Measurements from ENCODE around the gene ALOX15B.

Gene ALOX15B

DNA sequence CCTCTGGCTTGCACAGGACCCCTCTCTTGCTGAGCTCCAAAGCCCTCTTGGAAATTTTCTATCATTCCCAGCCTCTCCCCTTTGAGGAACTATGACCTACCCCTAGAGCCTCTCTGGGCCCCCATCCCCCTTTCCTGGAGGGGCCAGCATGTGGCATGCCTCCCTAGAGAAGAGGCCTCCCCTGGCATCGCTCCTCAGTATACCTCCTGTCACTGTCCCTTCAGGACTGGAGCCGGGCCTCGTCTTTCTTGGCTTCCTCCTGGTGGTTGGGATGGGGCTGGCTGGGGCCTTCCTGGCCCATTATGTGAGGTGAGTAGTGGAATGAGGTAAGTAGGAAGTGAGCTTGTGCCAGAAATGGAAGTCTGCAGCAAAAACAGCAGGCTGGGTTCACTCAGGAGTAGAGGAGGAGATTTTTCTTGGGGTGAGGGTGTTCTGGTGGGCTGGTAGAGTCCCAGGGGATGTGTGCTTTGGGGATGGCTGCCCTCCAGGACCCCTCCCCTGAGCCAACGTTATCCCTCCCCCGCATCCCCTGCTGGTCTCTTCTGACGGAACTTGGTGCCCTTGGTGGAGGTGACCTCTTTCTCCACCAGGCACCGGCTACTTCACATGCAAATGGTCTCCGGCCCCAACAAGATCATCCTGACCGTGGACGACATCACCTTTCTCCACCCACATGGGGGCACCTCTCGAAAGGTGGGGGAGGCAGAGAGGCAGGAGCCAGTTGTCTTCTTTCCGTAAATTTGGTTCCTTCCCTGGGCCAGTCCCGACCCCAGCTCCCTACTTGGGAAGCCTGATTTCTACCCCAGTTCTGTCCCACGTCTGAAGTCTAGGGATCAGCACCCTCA, 31.8 kb upstream of the ALOX15B start:
- H3K4me1 Mint-ChIP-seq, result peaks cover 12% of the 10 kb centered on the region
- H3K4me3 Mint-ChIP-seq, result no peak overlapping the region
- H3K36me3 Mint-ChIP-seq, result no peaks in the 10 kb centered on the region
- peaks cover 32% of the 10 kb centered on the region for H3K27me3 Mint-ChIP-seq
- ATAC-seq, result no peak
- peaks cover 4% of the 10 kb centered on the region for H3K9me3 Mint-ChIP-seq
- H3K27ac Mint-ChIP-seq, result no peak overlapping the region

DNA sequence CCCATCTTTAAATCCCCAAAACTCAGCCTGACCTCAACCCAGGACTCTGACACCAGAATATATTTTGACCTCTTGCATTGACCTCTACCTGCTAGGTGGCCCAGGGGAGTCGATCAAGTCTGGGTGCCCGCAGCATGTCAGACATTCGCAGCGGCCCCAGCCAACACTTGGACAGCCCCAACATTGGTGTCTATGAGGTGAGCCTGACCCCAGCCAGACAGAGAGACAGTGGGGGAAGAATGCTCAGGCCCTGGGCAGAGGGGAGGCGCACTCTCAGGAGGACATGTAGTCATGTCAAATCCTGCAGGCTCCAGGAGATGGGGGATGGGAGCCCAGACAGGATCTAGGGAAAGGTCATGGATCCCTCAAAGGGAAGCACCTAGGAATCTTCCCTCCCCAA, 31.0 kb upstream of the ALOX15B start:
- Mint-ChIP-seq H3K36me3 (no peaks in the 10 kb centered on the region), H3K4me3 (no peak overlapping the region), H3K27ac (no peak overlapping the region), H3K9me3 (peaks cover 4% of the 10 kb centered on the region), H3K4me1 (peaks cover 7% of the 10 kb centered on the region), H3K27me3 (peaks cover 27% of the 10 kb centered on the region)
- no peak for ATAC-seq

DNA sequence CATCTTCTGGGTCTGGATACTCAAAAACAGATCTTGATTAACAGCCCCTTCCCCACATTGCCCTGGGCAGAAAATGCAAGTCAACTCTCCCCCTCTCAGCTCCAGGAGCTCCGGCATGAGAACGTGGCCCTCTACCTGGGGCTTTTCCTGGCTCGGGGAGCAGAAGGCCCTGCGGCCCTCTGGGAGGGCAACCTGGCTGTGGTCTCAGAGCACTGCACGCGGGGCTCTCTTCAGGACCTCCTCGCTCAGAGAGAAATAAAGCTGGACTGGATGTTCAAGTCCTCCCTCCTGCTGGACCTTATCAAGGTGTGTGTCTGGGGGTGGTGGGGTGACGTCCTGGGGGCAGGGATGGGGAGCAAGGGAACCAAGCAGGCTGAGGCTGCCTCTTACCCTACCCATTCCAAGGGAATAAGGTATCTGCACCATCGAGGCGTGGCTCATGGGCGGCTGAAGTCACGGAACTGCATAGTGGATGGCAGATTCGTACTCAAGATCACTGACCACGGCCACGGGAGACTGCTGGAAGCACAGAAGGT, 26.7 kb upstream of the ALOX15B start:
- Mint-ChIP-seq H3K4me3 (no peak overlapping the region), H3K36me3 (no peaks in the 10 kb centered on the region), H3K27ac (no peak overlapping the region), H3K4me1 (peaks cover 25% of the 10 kb centered on the region), H3K27me3 (peaks cover 45% of the 10 kb centered on the region), H3K9me3 (no peaks in the 10 kb centered on the region)
- no peak for ATAC-seq

DNA sequence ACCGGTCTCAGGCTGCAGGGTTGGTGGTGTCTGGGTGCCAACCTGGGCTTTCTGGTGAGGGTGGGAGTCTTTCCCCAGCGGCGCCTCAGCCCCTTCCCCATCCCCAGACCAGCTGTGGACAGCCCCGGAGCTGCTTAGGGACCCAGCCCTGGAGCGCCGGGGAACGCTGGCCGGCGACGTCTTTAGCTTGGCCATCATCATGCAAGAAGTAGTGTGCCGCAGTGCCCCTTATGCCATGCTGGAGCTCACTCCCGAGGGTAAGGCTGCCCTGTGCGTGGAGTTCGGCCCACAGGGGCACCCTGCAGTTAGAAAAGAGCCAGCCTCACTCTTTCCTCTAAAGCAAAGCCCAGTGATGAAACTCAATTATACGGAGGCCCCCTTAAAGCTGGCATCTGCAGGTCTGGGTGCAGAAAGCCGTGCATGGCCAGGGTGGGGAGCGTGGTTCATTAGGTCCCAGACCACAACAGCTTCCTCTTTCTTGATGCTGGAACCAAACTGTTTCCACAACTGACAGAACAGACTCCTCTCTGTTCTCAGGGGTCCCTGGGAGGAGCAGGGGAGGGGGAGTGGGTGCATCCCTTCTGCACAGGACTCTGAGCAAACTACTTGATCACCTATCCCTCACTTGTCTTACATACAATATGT, 25.7 kb upstream of the ALOX15B start:
- peaks cover 46% of the 10 kb centered on the region for H3K27me3 Mint-ChIP-seq
- H3K4me1 Mint-ChIP-seq, result peaks cover 25% of the 10 kb centered on the region
- ATAC-seq, result peak; percentile 68
- no peak overlapping the region for H3K27ac Mint-ChIP-seq
- no peaks in the 10 kb centered on the region for H3K9me3 Mint-ChIP-seq
- H3K4me3 Mint-ChIP-seq, result no peak overlapping the region
- no peaks in the 10 kb centered on the region for H3K36me3 Mint-ChIP-seq

DNA sequence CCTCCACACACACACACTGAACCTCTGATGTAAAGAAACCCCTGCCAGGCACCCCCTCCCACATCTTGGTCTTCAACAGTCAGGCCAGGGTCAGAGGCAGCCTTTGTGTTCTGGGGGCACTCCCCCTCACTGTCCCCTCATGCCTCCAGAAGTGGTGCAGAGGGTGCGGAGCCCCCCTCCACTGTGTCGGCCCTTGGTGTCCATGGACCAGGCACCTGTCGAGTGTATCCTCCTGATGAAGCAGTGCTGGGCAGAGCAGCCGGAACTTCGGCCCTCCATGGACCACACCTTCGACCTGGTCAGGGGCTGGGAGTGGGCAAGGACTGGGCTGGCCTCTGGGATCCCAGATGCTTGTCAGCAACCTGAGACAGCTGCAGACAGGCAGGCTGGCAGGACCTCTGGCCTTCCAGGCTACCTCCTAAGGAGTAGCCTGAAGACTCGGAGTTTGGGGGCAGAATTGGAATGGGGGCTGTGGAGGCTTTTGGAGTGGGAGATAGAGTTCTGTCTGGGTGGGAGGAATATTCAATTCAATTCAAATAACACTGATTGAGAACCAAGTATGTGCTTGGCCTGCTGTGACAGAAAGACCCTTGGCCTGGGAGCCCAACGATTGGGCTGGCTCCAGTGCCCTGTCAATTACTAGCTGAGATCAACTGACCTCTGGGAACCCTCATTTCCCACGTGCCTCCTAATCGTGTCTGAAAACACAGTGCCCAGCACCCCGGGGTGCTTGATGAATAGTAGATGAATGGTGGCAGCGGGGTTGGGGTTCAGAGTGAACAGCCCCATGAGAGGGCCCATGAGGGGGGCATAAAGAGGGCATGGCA, 24.9 kb upstream of the ALOX15B start:
- peak; percentile 3 for ATAC-seq
- Mint-ChIP-seq H3K9me3 (no peaks in the 10 kb centered on the region), H3K27ac (no peak overlapping the region), H3K4me1 (peaks cover 25% of the 10 kb centered on the region), H3K36me3 (no peaks in the 10 kb centered on the region), H3K27me3 (peaks cover 49% of the 10 kb centered on the region), H3K4me3 (no peak overlapping the region)

DNA sequence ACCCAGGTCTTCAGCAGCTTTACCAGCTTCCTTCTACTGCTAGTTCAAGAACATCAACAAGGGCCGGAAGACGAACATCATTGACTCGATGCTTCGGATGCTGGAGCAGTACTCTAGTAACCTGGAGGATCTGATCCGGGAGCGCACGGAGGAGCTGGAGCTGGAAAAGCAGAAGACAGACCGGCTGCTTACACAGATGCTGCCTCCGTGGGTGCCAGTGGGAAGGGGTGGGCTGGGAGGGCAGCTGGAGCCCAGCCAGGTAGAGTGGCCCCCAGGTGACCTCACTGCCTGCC, 24.4 kb upstream of the ALOX15B start:
- Mint-ChIP-seq H3K9me3 (no peaks in the 10 kb centered on the region), H3K4me1 (peaks cover 28% of the 10 kb centered on the region), H3K27ac (no peak overlapping the region), H3K4me3 (no peak overlapping the region), H3K27me3 (peaks cover 54% of the 10 kb centered on the region), H3K36me3 (no peaks in the 10 kb centered on the region)
- ATAC-seq, result no peak

DNA sequence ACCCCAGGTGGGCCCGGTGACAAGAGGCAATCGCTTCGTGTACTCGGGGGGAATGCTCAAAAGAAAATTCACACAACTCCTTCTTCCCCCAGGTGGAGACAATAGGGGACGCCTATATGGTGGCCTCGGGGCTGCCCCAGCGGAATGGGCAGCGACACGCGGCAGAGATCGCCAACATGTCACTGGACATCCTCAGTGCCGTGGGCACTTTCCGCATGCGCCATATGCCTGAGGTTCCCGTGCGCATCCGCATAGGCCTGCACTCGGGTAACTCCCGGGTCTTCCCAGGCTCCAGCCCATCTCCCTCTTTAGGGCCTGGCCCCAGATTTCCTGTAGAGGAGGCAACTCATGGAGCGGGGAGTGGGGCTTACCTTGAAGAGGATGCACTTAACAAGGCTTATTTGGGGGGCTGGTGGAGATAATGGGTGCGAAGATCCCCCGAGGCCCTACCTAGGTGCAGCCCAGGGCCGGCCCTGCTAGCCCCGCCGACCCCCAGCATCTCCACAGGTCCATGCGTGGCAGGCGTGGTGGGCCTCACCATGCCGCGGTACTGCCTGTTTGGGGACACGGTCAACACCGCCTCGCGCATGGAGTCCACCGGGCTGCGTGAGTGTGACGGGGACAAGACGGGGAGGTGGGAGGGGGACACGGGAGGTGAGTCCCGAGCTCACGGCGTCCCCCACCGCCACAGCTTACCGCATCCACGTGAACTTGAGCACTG, 23.5 kb upstream of the ALOX15B start:
- ATAC-seq, result no peak
- H3K27ac Mint-ChIP-seq, result no peak overlapping the region
- H3K4me3 Mint-ChIP-seq, result no peak overlapping the region
- no peaks in the 10 kb centered on the region for H3K9me3 Mint-ChIP-seq
- peaks cover 63% of the 10 kb centered on the region for H3K27me3 Mint-ChIP-seq
- H3K36me3 Mint-ChIP-seq, result no peaks in the 10 kb centered on the region
- peaks cover 31% of the 10 kb centered on the region for H3K4me1 Mint-ChIP-seq

DNA sequence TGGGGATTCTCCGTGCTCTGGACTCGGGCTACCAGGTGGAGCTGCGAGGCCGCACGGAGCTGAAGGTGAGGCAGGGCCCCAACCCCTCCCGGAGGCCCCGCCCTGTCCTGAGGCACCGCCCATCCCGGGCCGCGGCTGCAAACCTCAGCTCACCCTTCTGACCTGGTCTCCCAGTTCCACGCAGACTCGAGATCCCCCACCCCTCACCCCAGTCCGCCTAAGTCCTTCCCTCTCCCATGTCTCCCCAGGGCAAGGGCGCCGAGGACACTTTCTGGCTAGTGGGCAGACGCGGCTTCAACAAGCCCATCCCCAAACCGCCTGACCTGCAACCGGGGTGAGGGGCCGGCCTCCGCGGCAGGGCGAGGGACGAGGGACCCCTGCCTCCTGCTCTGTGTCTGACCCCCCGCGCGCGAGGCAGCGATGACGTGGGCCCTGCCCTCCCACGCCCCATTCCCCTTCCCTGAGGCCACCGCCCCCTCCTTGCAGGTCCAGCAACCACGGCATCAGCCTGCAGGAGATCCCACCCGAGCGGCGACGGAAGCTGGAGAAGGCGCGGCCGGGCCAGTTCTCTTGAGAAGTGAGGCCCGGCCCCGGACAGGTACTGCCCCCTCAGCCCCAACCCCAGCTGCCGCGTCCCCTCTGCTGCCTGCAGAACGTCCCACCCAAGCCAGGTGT, 22.8 kb upstream of the ALOX15B start:
- Mint-ChIP-seq H3K27ac (no peak overlapping the region), H3K9me3 (no peaks in the 10 kb centered on the region), H3K4me3 (peak overlapping the region; percentile 61), H3K4me1 (peaks cover 31% of the 10 kb centered on the region), H3K36me3 (no peaks in the 10 kb centered on the region), H3K27me3 (peaks cover 70% of the 10 kb centered on the region)
- no peak for ATAC-seq

DNA sequence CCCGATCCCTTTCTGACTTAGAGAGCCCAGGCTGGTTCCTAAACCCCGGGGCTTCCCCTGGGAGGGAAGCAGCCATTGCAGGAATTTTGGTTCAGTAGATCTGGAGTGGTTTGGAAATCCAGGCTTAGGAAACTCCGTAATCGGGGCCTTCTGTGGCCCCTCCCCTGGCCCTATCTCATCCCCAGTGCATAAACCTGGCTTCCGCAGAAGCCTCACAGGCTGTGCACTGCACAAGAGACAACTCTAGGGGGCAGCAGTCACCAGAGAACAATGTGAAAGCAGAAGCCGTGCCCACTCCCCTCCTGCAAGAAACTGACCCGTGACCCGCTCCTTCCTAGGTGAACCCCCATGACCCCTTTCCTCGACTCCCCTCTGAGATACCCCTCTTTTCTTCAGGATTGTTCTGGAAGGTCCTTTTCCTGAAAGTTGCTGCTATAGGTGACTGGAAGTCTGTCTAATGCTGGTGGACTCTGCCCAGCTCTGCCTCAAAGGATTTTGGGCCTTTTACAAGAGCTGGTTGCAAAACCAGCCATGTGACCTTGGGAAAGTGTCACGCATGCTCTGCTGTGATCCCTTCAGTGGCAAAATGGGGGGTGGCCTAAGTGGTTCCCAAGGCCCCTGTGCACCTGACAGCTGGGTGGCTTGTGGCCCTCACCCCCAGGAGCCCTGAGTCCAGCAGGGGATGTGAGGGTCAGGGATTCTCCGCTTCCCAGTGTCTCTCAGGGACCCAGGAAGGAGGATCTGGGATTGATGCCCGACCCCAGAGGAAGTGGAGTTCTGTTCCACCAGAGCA, 22.0 kb upstream of the ALOX15B start:
- Mint-ChIP-seq H3K27ac (no peak overlapping the region), H3K27me3 (peaks cover 76% of the 10 kb centered on the region), H3K4me1 (peaks cover 31% of the 10 kb centered on the region), H3K4me3 (peak overlapping the region; percentile 61), H3K36me3 (no peaks in the 10 kb centered on the region), H3K9me3 (no peaks in the 10 kb centered on the region)
- ATAC-seq, result peak; percentile 28

DNA sequence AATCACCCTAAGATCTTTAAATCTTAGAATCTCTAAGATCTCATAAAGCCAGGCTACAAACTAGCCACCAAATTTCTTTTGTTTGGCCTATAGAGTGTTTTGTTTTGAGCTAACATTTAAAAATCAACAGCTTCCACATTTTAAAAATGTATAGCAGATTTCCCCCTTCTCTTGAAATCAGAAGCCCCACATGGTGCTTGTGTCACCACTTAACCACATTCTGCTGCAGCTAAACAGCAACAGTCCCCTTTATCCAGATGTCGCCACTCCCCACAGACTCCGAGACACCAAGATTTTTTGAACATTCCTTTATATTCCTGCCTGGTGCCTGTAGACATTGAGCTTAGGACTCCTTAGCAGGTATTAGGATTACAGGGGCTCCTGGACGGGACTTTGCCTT, 20.4 kb upstream of the ALOX15B start:
- H3K9me3 Mint-ChIP-seq, result no peaks in the 10 kb centered on the region
- no peak overlapping the region for H3K4me3 Mint-ChIP-seq
- peaks cover 69% of the 10 kb centered on the region for H3K27me3 Mint-ChIP-seq
- H3K4me1 Mint-ChIP-seq, result peaks cover 25% of the 10 kb centered on the region
- ATAC-seq, result no peak
- H3K27ac Mint-ChIP-seq, result no peak overlapping the region
- no peaks in the 10 kb centered on the region for H3K36me3 Mint-ChIP-seq

DNA sequence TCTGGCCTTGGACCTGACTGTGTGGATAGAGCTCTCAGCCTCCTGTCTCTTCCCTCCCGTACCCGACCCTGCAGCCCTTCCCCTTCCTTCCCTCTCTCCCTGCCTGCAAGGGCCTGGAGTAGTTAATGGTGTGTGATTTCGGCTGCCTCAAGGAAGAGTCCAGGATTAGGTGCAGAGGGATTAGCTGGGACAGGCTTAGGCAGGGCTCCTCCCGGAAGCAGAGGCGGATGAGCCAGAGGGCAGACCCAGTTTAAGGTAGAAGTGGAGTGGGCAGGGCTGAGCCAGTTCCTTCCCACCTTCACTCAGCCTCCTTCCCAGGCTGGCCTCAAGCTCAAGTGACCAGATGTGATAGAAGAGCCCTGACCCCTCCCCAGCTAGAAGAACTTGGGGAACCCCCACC, 19.7 kb upstream of the ALOX15B start:
- H3K4me3 Mint-ChIP-seq, result no peak overlapping the region
- peaks cover 17% of the 10 kb centered on the region for H3K4me1 Mint-ChIP-seq
- H3K36me3 Mint-ChIP-seq, result no peaks in the 10 kb centered on the region
- H3K9me3 Mint-ChIP-seq, result no peaks in the 10 kb centered on the region
- no peak for ATAC-seq
- peaks cover 63% of the 10 kb centered on the region for H3K27me3 Mint-ChIP-seq
- no peak overlapping the region for H3K27ac Mint-ChIP-seq

DNA sequence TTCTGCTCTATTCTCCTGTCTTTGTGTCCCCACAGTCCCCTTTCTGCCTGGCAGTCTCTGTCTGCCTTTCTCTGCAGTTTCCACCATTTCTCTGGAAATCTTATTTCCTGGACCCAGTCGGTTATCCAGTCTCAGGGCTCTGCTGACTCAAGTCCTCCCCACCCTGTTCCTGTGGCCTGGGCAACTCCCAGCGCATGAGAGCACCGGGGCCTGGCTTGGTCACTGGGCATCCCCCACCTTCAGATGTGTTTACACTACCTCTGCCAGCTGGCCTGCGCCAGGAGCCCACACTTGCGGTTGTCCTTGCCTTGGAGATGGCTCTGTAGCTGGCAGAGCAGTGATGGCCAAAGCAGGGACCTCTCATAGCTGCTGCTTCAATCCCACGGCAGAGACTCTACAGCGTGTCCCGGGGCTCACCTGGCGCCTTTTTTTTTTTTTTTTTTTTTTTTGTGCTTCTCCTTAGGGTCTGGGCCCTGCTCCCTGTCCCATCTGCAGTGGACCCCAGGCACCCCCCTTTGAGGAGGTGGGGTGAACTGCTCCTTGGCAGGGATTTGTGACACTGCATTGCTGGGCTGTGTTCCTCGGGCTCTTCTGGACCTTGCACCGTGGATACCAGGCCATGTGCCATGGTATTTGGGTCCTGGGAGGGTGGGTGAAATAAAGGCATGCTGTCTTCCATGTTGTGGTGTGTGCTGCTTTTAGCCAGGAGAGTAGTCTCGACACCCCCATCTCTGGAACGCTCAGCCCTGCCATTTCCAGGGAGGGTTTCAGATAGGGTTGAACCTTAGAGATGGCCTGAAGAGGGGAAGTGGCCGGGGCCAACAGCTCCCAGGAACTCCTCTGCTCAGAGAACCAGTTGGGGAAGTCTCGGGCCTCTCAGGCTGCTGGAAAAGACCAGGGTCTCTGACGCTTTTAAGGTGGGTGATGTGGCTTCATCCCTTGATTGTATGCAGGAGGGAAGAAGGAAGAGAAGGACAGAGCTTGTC, 18.9 kb upstream of the ALOX15B start:
- peaks cover 17% of the 10 kb centered on the region for H3K4me1 Mint-ChIP-seq
- H3K4me3 Mint-ChIP-seq, result peak overlapping the region; percentile 10
- no peak overlapping the region for H3K27ac Mint-ChIP-seq
- H3K27me3 Mint-ChIP-seq, result peaks cover 63% of the 10 kb centered on the region
- peak; percentile 64 for ATAC-seq
- no peaks in the 10 kb centered on the region for H3K9me3 Mint-ChIP-seq
- H3K36me3 Mint-ChIP-seq, result no peaks in the 10 kb centered on the region

Measured in stimulated activated memory B cell treated with anti-CD40 and anti-IgM and Interleukin-4, amounts not matched to agents 10 μg/mL and 1 μg/mL and 100 μg/mL, for 72 hours (primary cell).